Duodenal mucosa (tissue), 2 donors: ENCODE data around the gene ALOX5AP.

ENCODE experiments used
- H3K27ac ChIP-seq: one replicate; pipeline ENCODE4 v1.7.0; 2013; ENCODE audit warnings: low read depth, low read length
- H3K27me3 ChIP-seq, 2 donors: one replicate each; pipeline ENCODE4 v1.7.0; 2013; ENCODE audit warnings: low read length in 2 of 2, control low read depth in 1 of 2; ENCODE audit not compliant: insufficient read depth in 2 of 2, control insufficient read depth in 1 of 2
- H3K36me3 ChIP-seq, 2 donors: one replicate each; pipeline ENCODE4 v1.7.0; 2013; ENCODE audit warnings: low read length in 2 of 2, control low read depth in 1 of 2; ENCODE audit not compliant: insufficient read depth in 2 of 2, control insufficient read depth in 1 of 2
- H3K4me1 ChIP-seq, 2 donors: one replicate each; pipeline ENCODE4 v1.7.0; 2013; ENCODE audit warnings: low read length in 2 of 2, control low read depth in 1 of 2; ENCODE audit not compliant: insufficient read depth in 2 of 2, control insufficient read depth in 1 of 2
- H3K4me3 ChIP-seq, 2 donors: one replicate each; pipeline ENCODE4 v1.7.0; 2013; ENCODE audit warnings: low read length in 2 of 2, low read depth in 1 of 2
- H3K9ac ChIP-seq, 2 donors: one replicate each; pipeline ENCODE4 v1.7.0; 2013; ENCODE audit warnings: low read length in 2 of 2, low read depth in 1 of 2
- H3K9me3 ChIP-seq, 2 donors: one replicate each; pipeline ENCODE4 v1.7.0; 2013; ENCODE audit warnings: low read length in 2 of 2, control low read depth in 1 of 2; ENCODE audit not compliant: control insufficient read depth in 1 of 2

ALOX5AP gene

DNA sequence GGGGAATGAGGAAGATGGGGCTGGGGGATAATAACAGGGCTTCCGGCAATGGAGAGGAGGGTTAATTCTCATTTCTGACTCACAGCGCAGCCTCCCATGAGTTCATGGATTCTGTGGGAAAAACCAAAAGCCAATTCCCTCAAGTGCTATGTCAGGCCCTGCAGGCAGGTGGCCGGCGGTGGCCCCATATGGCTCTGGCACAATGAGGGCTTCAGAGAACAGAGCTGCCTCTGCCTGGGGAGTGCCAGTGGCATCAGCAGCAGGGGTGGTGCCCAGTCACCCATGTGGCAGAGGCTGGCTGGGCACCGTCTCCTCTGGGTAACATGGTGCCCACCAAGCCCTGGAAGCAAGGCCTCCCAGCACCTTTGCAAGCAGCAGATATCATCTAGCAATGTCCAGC is 69.1 kb downstream of the ALOX5AP start:
- no peak overlapping the region for H3K4me3 ChIP-seq
- no peaks in the 10 kb centered on the region for H3K9me3 ChIP-seq
- H3K27me3 ChIP-seq: no peaks in the 10 kb centered on the region
- H3K9ac ChIP-seq: no peak overlapping the region
- peaks cover 20 to 22% of the 10 kb centered on the region in 2 donors for H3K4me1 ChIP-seq
- H3K27ac ChIP-seq: no peak overlapping the region
- H3K36me3 ChIP-seq: no peaks in the 10 kb centered on the region

- Histone ChIP-seq H3K36me3 (no peaks in the 10 kb centered on the region), H3K4me1 (peaks cover 20 to 22% of the 10 kb centered on the region in 2 donors), H3K27ac (no peak overlapping the region), H3K9me3 (no peaks in the 10 kb centered on the region), H3K4me3 (no peak overlapping the region), H3K27me3 (no peaks in the 10 kb centered on the region), H3K9ac (no peak overlapping the region)
Measured at GRCh38 chr13:30805132-30805537, 69.8 kb downstream of the ALOX5AP start.

GRCh38 chr13:30805603-30806011 is 70.3 kb downstream of the ALOX5AP start:
- H3K27ac ChIP-seq: no peak overlapping the region

GRCh38 chr13:30806784-30807183 is 71.4 kb downstream of the ALOX5AP start:
- no peaks in the 10 kb centered on the region for H3K27me3 ChIP-seq
- no peak overlapping the region for H3K27ac ChIP-seq
- H3K36me3 ChIP-seq: no peaks in the 10 kb centered on the region
- peaks cover 20 to 22% of the 10 kb centered on the region in 2 donors for H3K4me1 ChIP-seq
- H3K9ac ChIP-seq: no peak overlapping the region
- no peak overlapping the region for H3K4me3 ChIP-seq
- H3K9me3 ChIP-seq: no peaks in the 10 kb centered on the region

More at GRCh38 chr13:30805603-30806011, 70.3 kb downstream of the ALOX5AP start:
- Histone ChIP-seq H3K4me3 (no peak overlapping the region), H3K4me1 (peaks cover 20 to 22% of the 10 kb centered on the region in 2 donors), H3K9ac (no peak overlapping the region), H3K36me3 (no peaks in the 10 kb centered on the region), H3K9me3 (no peaks in the 10 kb centered on the region), H3K27me3 (no peaks in the 10 kb centered on the region)

DNA sequence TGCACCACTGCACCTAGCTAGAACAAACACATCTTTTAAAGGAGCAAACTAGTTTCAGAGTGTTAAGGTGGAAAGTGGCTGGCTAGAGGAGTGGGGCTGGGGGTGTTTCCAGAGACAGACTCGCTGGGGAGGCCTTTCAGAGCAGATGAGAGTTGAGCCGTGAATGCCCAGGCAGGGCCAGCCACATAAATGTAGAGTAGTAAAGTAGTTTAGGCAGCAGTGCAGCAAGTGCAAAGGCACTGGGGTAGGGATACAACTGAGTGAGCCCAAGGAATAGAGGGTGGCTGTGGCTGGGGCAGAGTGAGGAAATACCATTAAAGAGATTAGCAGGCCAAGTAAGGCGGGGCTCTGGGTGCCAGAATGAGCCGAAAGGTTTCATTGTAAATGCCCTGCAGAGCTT is 72.0 kb downstream of the ALOX5AP start:
- H3K27ac ChIP-seq: no peak overlapping the region
- H3K9ac ChIP-seq: no peak overlapping the region
- H3K36me3 ChIP-seq: no peaks in the 10 kb centered on the region
- H3K4me1 ChIP-seq: peaks cover 20 to 22% of the 10 kb centered on the region in 2 donors
- H3K9me3 ChIP-seq: no peaks in the 10 kb centered on the region
- H3K4me3 ChIP-seq: no peak overlapping the region
- H3K27me3 ChIP-seq: no peaks in the 10 kb centered on the region

GRCh38 chr13:30808600-30808999 is 73.3 kb downstream of the ALOX5AP start:
- Histone ChIP-seq H3K4me3 (no peak overlapping the region), H3K9ac (no peak overlapping the region), H3K27ac (no peak overlapping the region), H3K27me3 (no peaks in the 10 kb centered on the region), H3K9me3 (no peaks in the 10 kb centered on the region), H3K36me3 (no peaks in the 10 kb centered on the region), H3K4me1 (peaks cover 10 to 15% of the 10 kb centered on the region in 2 donors)

- Histone ChIP-seq H3K27ac (no peak overlapping the region), H3K9ac (no peak overlapping the region), H3K4me1 (peaks cover 6 to 8% of the 10 kb centered on the region in 2 donors), H3K27me3 (no peaks in the 10 kb centered on the region), H3K4me3 (no peak overlapping the region), H3K9me3 (no peaks in the 10 kb centered on the region), H3K36me3 (no peaks in the 10 kb centered on the region)
Measured at GRCh38 chr13:30809787-30810186, 74.4 kb downstream of the ALOX5AP start.

DNA sequence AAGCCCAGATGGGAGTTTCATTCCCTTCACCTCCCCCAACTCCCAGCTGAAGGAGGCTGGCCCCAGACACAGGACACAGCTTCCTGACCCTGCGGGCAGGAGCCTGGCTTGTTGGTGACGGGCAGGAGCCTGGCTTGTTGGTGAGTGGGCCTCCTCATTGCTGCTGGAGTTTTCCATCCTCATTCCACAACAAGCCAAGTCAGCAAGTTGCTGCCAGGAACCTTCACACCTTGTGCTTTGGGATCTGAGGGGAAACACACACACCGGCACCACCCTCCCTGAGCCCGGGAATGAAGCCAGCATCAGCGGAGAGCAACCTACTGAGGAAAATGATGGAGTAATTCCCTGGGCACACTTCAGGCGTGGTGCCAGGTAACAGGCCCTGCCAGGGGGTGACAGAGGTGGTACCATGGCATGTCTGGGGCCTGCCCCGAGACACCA is 74.9 kb downstream of the ALOX5AP start:
- Histone ChIP-seq H3K9ac (no peak overlapping the region), H3K27ac (no peak overlapping the region), H3K9me3 (no peaks in the 10 kb centered on the region), H3K4me1 (peaks cover under 1 to 3% of the 10 kb centered on the region in 2 donors), H3K36me3 (no peaks in the 10 kb centered on the region), H3K4me3 (no peak overlapping the region), H3K27me3 (no peaks in the 10 kb centered on the region)

GRCh38 chr13:30810801-30811200 is 75.5 kb downstream of the ALOX5AP start:
- H3K4me3 ChIP-seq: no peak overlapping the region
- H3K27me3 ChIP-seq: no peaks in the 10 kb centered on the region
- no peak overlapping the region for H3K9ac ChIP-seq
- H3K36me3 ChIP-seq: no peaks in the 10 kb centered on the region
- H3K4me1 ChIP-seq: no peaks in the 10 kb centered on the region
- no peak overlapping the region for H3K27ac ChIP-seq
- H3K9me3 ChIP-seq: no peaks in the 10 kb centered on the region
